MM.1S (cell line): Measurements from ENCODE around the gene HS3ST4.

Experiments used
- DNase-seq: peaks from one replicate; pipeline ENCODE4 v3.0.0-alpha.2; 2015
- H2AFZ ChIP-seq: fragments of 300-600 bp; sonication (generic); 2 replicates; pipeline ENCODE4 v1.6.0; 2016; ENCODE audit warnings: antibody characterized with exemption, low read length
- H3F3A ChIP-seq: fragments of 300-600 bp; sonication (generic); 2 replicates; pipeline ENCODE4 v1.6.1; 2016; ENCODE audit warnings: mild to moderate bottlenecking, antibody characterized with exemption, low read length, moderate library complexity, mixed read lengths; ENCODE audit not compliant: insufficient read depth
- H3K27ac ChIP-seq: fragments of 300-600 bp; sonication (generic); 2 replicates; pipeline ENCODE4 v1.5.1; 2016; ENCODE audit warnings: mild to moderate bottlenecking, low read length
- H3K27me3 ChIP-seq: fragments of 300-600 bp; sonication (generic); replicated peaks from 2 replicates; pipeline ENCODE4 v1.6.0; 2016; ENCODE audit warnings: low read length; ENCODE audit not compliant: insufficient read depth
- H3K36me3 ChIP-seq: fragments of 300-600 bp; sonication (generic); replicated peaks from 2 replicates; pipeline ENCODE4 v1.6.1; 2016; ENCODE audit warnings: mild to moderate bottlenecking, low read length, mixed read lengths; ENCODE audit not compliant: insufficient read depth
- H3K4me1 ChIP-seq: fragments of 300-600 bp; sonication (generic); 2 replicates; pipeline ENCODE4 v1.6.1; 2016; ENCODE audit warnings: low read length, mixed read lengths
- H3K4me2 ChIP-seq: fragments of 300-600 bp; sonication (generic); 2 replicates; pipeline ENCODE4 v1.6.0; 2016; ENCODE audit warnings: low read depth, low read length
- H3K4me3 ChIP-seq: fragments of 300-600 bp; sonication (generic); 2 replicates; pipeline ENCODE4 v1.5.1; 2016; ENCODE audit warnings: low read length, mixed read lengths
- H3K79me2 ChIP-seq: fragments of 300-600 bp; sonication (generic); 2 replicates; pipeline ENCODE4 v1.6.1; 2016; ENCODE audit warnings: mixed run types, low read length, mixed read lengths
- H3K9ac ChIP-seq: fragments of 300-600 bp; sonication (generic); 2 replicates; pipeline ENCODE4 v1.6.1; 2016; ENCODE audit warnings: low read length, mixed read lengths
- H3K9me2 ChIP-seq: fragments of 300-600 bp; sonication (generic); replicated peaks from 2 replicates; pipeline ENCODE4 v1.6.1; 2016; ENCODE audit warnings: mild to moderate bottlenecking, low read length, mixed read lengths; ENCODE audit not compliant: insufficient read depth
- H3K9me3 ChIP-seq: fragments of 300-600 bp; sonication (generic); replicated peaks from 2 replicates; pipeline ENCODE4 v1.6.1; 2016; ENCODE audit warnings: mild to moderate bottlenecking, low read length, mixed read lengths; ENCODE audit not compliant: insufficient read depth
- H4K20me1 ChIP-seq: fragments of 300-600 bp; sonication (generic); 2 replicates; pipeline ENCODE4 v1.6.1; 2016; ENCODE audit warnings: mild to moderate bottlenecking, low read length, moderate library complexity, mixed read lengths; ENCODE audit not compliant: insufficient read depth
- EZH2 ChIP-seq: fragments of 300-600 bp; sonication (generic); optimal IDR thresholded peaks from 2 replicates; pipeline ENCODE3; 2017; ENCODE audit warnings: low read depth, mild to moderate bottlenecking, antibody characterized with exemption, low read length, mixed read lengths
- EZH2phosphoT487 ChIP-seq: fragments of 300-600 bp; sonication (generic); IDR thresholded peaks from 2 replicates; pipeline ENCODE4 v1.6.1; 2018; ENCODE audit warnings: antibody characterized with exemption, low read length
- TF ChIP-seq, protein P1 (sequence below): fragments of 300-600 bp; sonication (generic); IDR thresholded peaks from 2 replicates; pipeline ENCODE4 v1.5.1; 2016; ENCODE audit warnings: antibody characterized with exemption, low read length, mixed read lengths

The HS3ST4 gene

DNA sequence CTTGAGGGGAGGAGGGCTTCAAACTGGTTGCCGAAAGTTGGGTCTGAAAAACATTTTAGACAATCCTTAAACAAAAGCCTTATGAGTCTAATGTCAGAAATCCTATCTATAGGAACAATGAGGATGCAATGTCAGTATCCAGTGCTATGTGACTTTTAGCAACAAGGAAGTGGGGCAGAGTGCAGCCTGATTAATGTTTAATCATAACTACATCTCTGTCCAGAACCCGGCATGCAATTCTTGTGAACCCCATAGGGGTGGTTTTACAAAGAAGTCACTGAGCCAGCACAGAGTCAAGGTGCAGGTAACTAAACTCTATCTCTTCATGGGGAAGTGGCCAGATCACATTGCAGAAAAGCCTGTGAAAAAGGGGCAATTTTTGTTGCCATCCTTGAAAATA lies 267.5 kb downstream of the HS3ST4 start:
- Histone ChIP-seq H3K79me2 (no peaks in the 10 kb centered on the region), H4K20me1 (no peaks in the 10 kb centered on the region), H3K36me3 (no peaks in the 10 kb centered on the region), H2AFZ (no peak overlapping the region), H3K4me3 (no peak overlapping the region), H3K27me3 (no peaks in the 10 kb centered on the region), H3K9ac (no peak overlapping the region), H3F3A (no peaks in the 10 kb centered on the region), H3K27ac (no peak overlapping the region), H3K9me2 (no peaks in the 10 kb centered on the region), H3K4me2 (no peak overlapping the region), H3K9me3 (no peaks in the 10 kb centered on the region), H3K4me1 (no peaks in the 10 kb centered on the region)
- TF ChIP-seq EZH2 (no peak), EZH2phosphoT487 (no peak)
- TF ChIP-seq, protein P1, sequence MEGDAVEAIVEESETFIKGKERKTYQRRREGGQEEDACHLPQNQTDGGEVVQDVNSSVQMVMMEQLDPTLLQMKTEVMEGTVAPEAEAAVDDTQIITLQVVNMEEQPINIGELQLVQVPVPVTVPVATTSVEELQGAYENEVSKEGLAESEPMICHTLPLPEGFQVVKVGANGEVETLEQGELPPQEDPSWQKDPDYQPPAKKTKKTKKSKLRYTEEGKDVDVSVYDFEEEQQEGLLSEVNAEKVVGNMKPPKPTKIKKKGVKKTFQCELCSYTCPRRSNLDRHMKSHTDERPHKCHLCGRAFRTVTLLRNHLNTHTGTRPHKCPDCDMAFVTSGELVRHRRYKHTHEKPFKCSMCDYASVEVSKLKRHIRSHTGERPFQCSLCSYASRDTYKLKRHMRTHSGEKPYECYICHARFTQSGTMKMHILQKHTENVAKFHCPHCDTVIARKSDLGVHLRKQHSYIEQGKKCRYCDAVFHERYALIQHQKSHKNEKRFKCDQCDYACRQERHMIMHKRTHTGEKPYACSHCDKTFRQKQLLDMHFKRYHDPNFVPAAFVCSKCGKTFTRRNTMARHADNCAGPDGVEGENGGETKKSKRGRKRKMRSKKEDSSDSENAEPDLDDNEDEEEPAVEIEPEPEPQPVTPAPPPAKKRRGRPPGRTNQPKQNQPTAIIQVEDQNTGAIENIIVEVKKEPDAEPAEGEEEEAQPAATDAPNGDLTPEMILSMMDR, result no peak
- DNase-seq, result no peak

DNA sequence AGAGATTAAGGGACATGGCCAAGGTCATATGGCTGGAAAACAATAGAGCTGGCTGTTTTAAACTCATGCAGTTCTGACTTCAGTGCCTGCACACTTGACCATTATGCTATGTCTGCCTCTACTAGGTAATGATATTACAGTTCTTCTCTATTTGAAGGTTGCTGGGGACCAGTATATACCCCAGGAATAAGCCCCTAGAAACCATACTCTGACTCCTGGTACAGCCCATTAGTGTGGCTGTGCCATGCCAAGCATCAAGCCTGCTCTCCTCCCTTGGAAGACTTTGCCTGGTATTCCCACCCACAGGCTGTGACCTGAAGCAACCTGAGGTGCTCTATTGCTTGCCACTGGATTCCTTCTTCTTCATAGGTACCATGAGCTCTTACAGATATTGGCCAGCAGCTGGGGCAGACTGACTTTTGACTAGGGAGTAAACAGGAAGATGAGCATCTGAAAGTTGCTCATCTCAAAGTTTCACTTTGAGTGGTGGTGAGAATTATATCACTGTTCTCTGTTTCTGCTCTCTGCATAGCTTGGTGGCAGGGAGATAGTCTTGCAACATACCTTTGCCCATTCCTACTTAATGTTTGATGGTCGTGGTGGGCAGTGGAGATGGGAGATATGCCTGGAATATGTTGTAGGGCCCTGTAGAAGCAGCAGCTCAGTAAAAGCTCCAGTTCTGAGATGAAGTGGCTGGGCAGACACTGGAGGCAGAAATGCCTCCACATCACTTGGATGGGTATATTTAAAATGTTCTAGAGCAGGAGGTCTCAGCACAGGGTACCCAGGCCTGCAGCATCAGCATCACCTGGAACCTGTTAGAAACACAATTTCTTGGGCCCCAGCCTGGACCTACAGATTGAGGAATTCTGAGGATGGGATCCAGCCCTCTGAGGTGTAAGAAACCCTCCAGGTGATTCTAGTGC lies 274.7 kb downstream of the HS3ST4 start:
- Histone ChIP-seq H3K9me3 (no peaks in the 10 kb centered on the region), H2AFZ (peak overlapping the region; percentile 25; the same call in 1 of the 2 replicates), H3K4me3 (no peak overlapping the region), H3K79me2 (no peaks in the 10 kb centered on the region), H4K20me1 (no peaks in the 10 kb centered on the region), H3K9me2 (no peaks in the 10 kb centered on the region), H3K9ac (no peak overlapping the region), H3K27me3 (no peaks in the 10 kb centered on the region), H3K36me3 (no peaks in the 10 kb centered on the region), H3K4me2 (peak overlapping the region; percentile 19; the same call in 1 of the 2 replicates), H3K4me1 (peaks cover 24% of the 10 kb centered on the region), H3K27ac (peak overlapping the region; percentile 48; the same call in 1 of the 2 replicates), H3F3A (0 out of 2 replicates have a peak, but pooled peaks cover 3% of the 10 kb centered on the region)
- peak; percentile 86 for DNase-seq
- TF ChIP-seq, protein P1, result peak; percentile 26
- no peak for TF ChIP-seq EZH2phosphoT487
- TF ChIP-seq EZH2, result no peak

DNA sequence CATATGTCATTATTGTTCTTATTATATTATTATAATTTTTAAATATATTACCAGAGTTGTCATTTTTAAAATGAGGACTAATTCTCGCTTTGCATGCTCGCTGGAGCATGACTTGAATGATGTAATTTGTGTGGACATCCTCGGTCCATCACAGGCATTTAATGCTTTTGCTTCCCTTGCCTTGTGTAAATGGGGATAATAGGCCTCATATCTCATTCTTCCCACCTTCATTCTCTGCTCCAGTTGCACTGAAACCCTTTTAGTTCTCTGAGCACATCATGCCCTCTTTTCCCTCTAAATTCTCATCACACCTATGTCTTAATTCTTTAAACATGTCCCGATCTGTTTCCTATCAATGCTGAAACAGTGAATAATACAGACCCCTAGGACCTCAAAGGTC lies 285.4 kb downstream of the HS3ST4 start:
- H3K9me2 ChIP-seq, result no peaks in the 10 kb centered on the region
- H3K4me3 ChIP-seq, result no peak overlapping the region
- no peak for TF ChIP-seq EZH2
- TF ChIP-seq, protein P1, result no peak
- no peak for TF ChIP-seq EZH2phosphoT487
- no peaks in the 10 kb centered on the region for H4K20me1 ChIP-seq
- H3K4me2 ChIP-seq, result no peak overlapping the region
- no peak for DNase-seq
- H3K9me3 ChIP-seq, result no peaks in the 10 kb centered on the region
- no peak overlapping the region for H3K27ac ChIP-seq
- H3F3A ChIP-seq, result no peaks in the 10 kb centered on the region
- H2AFZ ChIP-seq, result no peak overlapping the region
- no peak overlapping the region for H3K9ac ChIP-seq
- H3K36me3 ChIP-seq, result no peaks in the 10 kb centered on the region
- no peaks in the 10 kb centered on the region for H3K27me3 ChIP-seq
- no peaks in the 10 kb centered on the region for H3K4me1 ChIP-seq
- H3K79me2 ChIP-seq, result no peaks in the 10 kb centered on the region
